DND-41 (cell line): ENCODE data around the gene RAB3C.

ENCODE experiments used
- ATAC-seq: fragments of 200-7000 bp; cut with Tn5 transposase; 3 replicates; pipeline ENCODE4 v1.9.1; 2021; ENCODE audit warnings: low read depth; ENCODE audit not compliant: insufficient read depth
- DNase-seq: peaks from one replicate; pipeline ENCODE4 v3.0.0-alpha.2; 2020
- H2AFZ ChIP-seq: 2 replicates; pipeline ENCODE4 v1.6.0; 2012; ENCODE audit warnings: low read depth, low read length
- H3K27ac ChIP-seq: 2 replicates; pipeline ENCODE4 v1.5.1; 2012; ENCODE audit warnings: low read length, inconsistent platforms
- H3K27me3 ChIP-seq: fragments of 200-600 bp; sonication (generic); 2 replicates; pipeline ENCODE4 v1.6.0; 2012; ENCODE audit warnings: low read length, mild to moderate bottlenecking, inconsistent platforms; ENCODE audit not compliant: insufficient read depth, poor library complexity
- H3K36me3 ChIP-seq: 2 replicates; pipeline ENCODE4 v1.5.1; 2012; ENCODE audit warnings: low read length, inconsistent platforms; ENCODE audit not compliant: insufficient read depth
- H3K4me1 ChIP-seq: 2 replicates; pipeline ENCODE4 v1.5.1; 2012; ENCODE audit warnings: mild to moderate bottlenecking, low read length; ENCODE audit not compliant: insufficient read depth
- H3K4me2 ChIP-seq: 2 replicates; pipeline ENCODE4 v1.6.0; 2012; ENCODE audit warnings: mild to moderate bottlenecking, moderate library complexity, low read length, inconsistent platforms; ENCODE audit not compliant: insufficient read depth
- H3K4me3 ChIP-seq, 2 experiments: fragments of 200-600 bp in 1 of 2; shearing (Covaris generic) in 1 of 2; 2 replicates each; pipeline ENCODE4 v1.5.1; 2012 to 2016; ENCODE audit warnings: inconsistent platforms in 2 of 2, low read length in 2 of 2, mild to moderate bottlenecking in 2 of 2, low read depth in 1 of 2, moderate library complexity in 1 of 2
- H3K79me2 ChIP-seq: 2 replicates; pipeline ENCODE4 v1.6.0; 2012; ENCODE audit warnings: low read length, inconsistent platforms; ENCODE audit not compliant: insufficient read depth
- H3K9ac ChIP-seq: 2 replicates; pipeline ENCODE4 v1.6.0; 2012; ENCODE audit warnings: low read depth, mild to moderate bottlenecking, inconsistent platforms, low read length, moderate library complexity
- H3K9me3 ChIP-seq: 2 replicates; pipeline ENCODE4 v1.5.1; 2012; ENCODE audit warnings: low read length, moderate library complexity, mild to moderate bottlenecking, inconsistent platforms; ENCODE audit not compliant: insufficient read depth, severe bottlenecking
- H4K20me1 ChIP-seq: 2 replicates; pipeline ENCODE4 v1.6.0; 2012; ENCODE audit warnings: low read length; ENCODE audit not compliant: insufficient read depth
- CTCF ChIP-seq: IDR thresholded peaks from 2 replicates; pipeline ENCODE4 v1.5.1; 2012; ENCODE audit warnings: borderline replicate concordance, low read length, moderate library complexity, mild to moderate bottlenecking; ENCODE audit not compliant: poor library complexity, severe bottlenecking; ENCODE audit errors: extremely low read depth
- EZH2 ChIP-seq: IDR thresholded peaks from 3 replicates; pipeline ENCODE4 v1.6.1; 2012; ENCODE audit warnings: borderline replicate concordance, low read depth, mild to moderate bottlenecking, moderate library complexity, low read length, inconsistent platforms; ENCODE audit not compliant: severe bottlenecking

RAB3C gene

GRCh38 chr5:58754250-58754649 lies 171.4 kb downstream of the RAB3C start:
- H4K20me1 ChIP-seq: no peaks in the 10 kb centered on the region
- no peaks in the 10 kb centered on the region for H3K27me3 ChIP-seq
- H3K4me1 ChIP-seq: no peaks in the 10 kb centered on the region
- ATAC-seq: no peak
- no peak overlapping the region for H3K9ac ChIP-seq
- TF ChIP-seq CTCF (no peak), EZH2 (no peak)
- no peaks in the 10 kb centered on the region for H3K9me3 ChIP-seq
- no peak overlapping the region for H3K4me3 ChIP-seq
- no peak overlapping the region for H2AFZ ChIP-seq
- no peaks in the 10 kb centered on the region for H3K36me3 ChIP-seq
- no peak overlapping the region for H3K4me2 ChIP-seq
- DNase-seq: no peak
- H3K79me2 ChIP-seq: no peaks in the 10 kb centered on the region
- H3K27ac ChIP-seq: no peak overlapping the region

GRCh38 chr5:58755397-58755796 lies 172.5 kb downstream of the RAB3C start:
- Histone ChIP-seq H3K27me3 (no peaks in the 10 kb centered on the region), H3K4me1 (no peaks in the 10 kb centered on the region), H3K9me3 (no peaks in the 10 kb centered on the region), H3K4me3 (no peak overlapping the region), H3K4me2 (no peak overlapping the region), H3K79me2 (no peaks in the 10 kb centered on the region), H2AFZ (no peak overlapping the region), H4K20me1 (no peaks in the 10 kb centered on the region), H3K9ac (no peak overlapping the region), H3K27ac (no peak overlapping the region), H3K36me3 (no peaks in the 10 kb centered on the region)
- DNase-seq (no peak), ATAC-seq (no peak)
- TF ChIP-seq CTCF: no peak
- TF ChIP-seq EZH2: no peak

- DNase-seq: no peak
- TF ChIP-seq EZH2 (no peak), CTCF (no peak)
- peak overlapping the region; percentile 64 for H2AFZ ChIP-seq
Measured at GRCh38 chr5:58759745-58760144, 176.9 kb downstream of the RAB3C start.

GRCh38 chr5:58760222-58760621 lies 177.3 kb downstream of the RAB3C start:
- no peak for ATAC-seq
- H3K4me3 ChIP-seq: no peak overlapping the region
- TF ChIP-seq EZH2 (no peak), CTCF (no peak)
- no peaks in the 10 kb centered on the region for H3K9me3 ChIP-seq
- H3K27ac ChIP-seq: no peak overlapping the region
- no peak overlapping the region for H3K9ac ChIP-seq
- no peak for DNase-seq
- H3K4me2 ChIP-seq: peak overlapping the region; percentile 52
- H4K20me1 ChIP-seq: no peaks in the 10 kb centered on the region
- H2AFZ ChIP-seq: peak overlapping the region; percentile 64
- H3K27me3 ChIP-seq: no peaks in the 10 kb centered on the region
- H3K4me1 ChIP-seq: no peaks in the 10 kb centered on the region
- H3K36me3 ChIP-seq: no peaks in the 10 kb centered on the region
- no peaks in the 10 kb centered on the region for H3K79me2 ChIP-seq

More at GRCh38 chr5:58759745-58760144, 176.9 kb downstream of the RAB3C start:
- H3K9me3 ChIP-seq: no peaks in the 10 kb centered on the region
- H3K9ac ChIP-seq: no peak overlapping the region
- H3K36me3 ChIP-seq: no peaks in the 10 kb centered on the region
- peak; percentile 37; the same call in 1 of the 3 replicates for ATAC-seq
- no peaks in the 10 kb centered on the region for H3K79me2 ChIP-seq
- H3K27ac ChIP-seq: no peak overlapping the region
- H3K4me3 ChIP-seq: peak overlapping the region in 1 of 2 experiments; percentile 39; a peak in 1 of 4 replicates
- peak overlapping the region; percentile 52 for H3K4me2 ChIP-seq
- H4K20me1 ChIP-seq: no peaks in the 10 kb centered on the region
- H3K4me1 ChIP-seq: no peaks in the 10 kb centered on the region
- H3K27me3 ChIP-seq: no peaks in the 10 kb centered on the region
